GM12878 (cell line): ENCODE results near the gene CAMK4. TPM values are rescaled to one million over a fixed set of nuclear protein-coding genes. Genes with fewer than 3 reads are reported as not detected.
A peak's percentile ranks its signal among the peaks of the same experiment; 100 is the strongest.

Experiments used
- ATAC-seq: fragments of 200-7000 bp; cut with Tn5 transposase; 3 replicates; pipeline ENCODE4 v1.9.1; 2020; ENCODE audit warnings: mild to moderate bottlenecking, moderate library complexity
- BruUV-seq: library from RNA; stranded (reverse); fragments of 400-500 nt; replicated peaks from 2 replicates; lab custom pipeline; 2021; lab: Mats Ljungman, UMichigan
- CTCF ChIA-PET: fragments of 300-600 bp; sonication (Branson Sonifier 250); formaldehyde crosslinking; extraction: SDS; loops from one replicate; lab custom pipeline; 2021; ENCODE audit warnings: inconsistent platforms; lab: Yijun Ruan, JAX
- POLR2A ChIA-PET: fragments of 350-600 bp; formaldehyde crosslinking; extraction: SDS; loops from one replicate; lab custom pipeline; 2021; ENCODE audit warnings: inconsistent platforms; lab: Charles Lee
- RAD21 ChIA-PET: fragments of 300-600 bp; sonication (Branson Sonifier 250); formaldehyde crosslinking; loops from one replicate; lab custom pipeline; 2023; ENCODE audit warnings: antibody characterized with exemption; ENCODE audit not compliant: unreplicated experiment; lab: Charles Lee
- SMC1A ChIA-PET: fragments of 300-600 bp; sonication (Branson Sonifier 250); formaldehyde crosslinking; loops from one replicate; lab custom pipeline; 2023; ENCODE audit not compliant: unreplicated experiment, uncharacterized antibody; lab: Charles Lee
- DNase-seq: peaks from one replicate; pipeline ENCODE4 v3.0.0-alpha.2; 2011; ENCODE audit warnings: low read depth, low spot score
- FAIRE-seq: peaks from 3 replicates; lab custom pipeline; 2011; peaks lifted over from hg19 to GRCh38; lab: Jason Lieb, UNC
- H2AFZ ChIP-seq: 2 replicates; pipeline ENCODE4 v1.6.0; 2011; ENCODE audit warnings: low read depth, low read length, control low read depth; ENCODE audit not compliant: control insufficient read depth
- H3K27ac ChIP-seq: 2 replicates; pipeline ENCODE4 v1.5.1; 2011; ENCODE audit warnings: control low read depth; ENCODE audit not compliant: control insufficient read depth, insufficient read depth
- H3K27me3 ChIP-seq, 2 experiments: replicated peaks in 1 of 2; 2 replicates each; pipeline versions ENCODE4 v1.6.0 to v1.6.1; 2011; ENCODE audit warnings: low read length in 1 of 2; ENCODE audit not compliant: control insufficient read depth in 2 of 2, insufficient read depth in 2 of 2
- H3K36me3 ChIP-seq, 2 experiments: 2 replicates each; pipeline ENCODE4 v1.5.1; 2011; ENCODE audit warnings: low read length in 1 of 2; ENCODE audit not compliant: control insufficient read depth in 2 of 2, insufficient read depth in 2 of 2
- H3K4me1 ChIP-seq: 2 replicates; pipeline ENCODE4 v1.6.1; 2011; ENCODE audit warnings: mild to moderate bottlenecking, low read length, moderate library complexity, mixed read lengths; ENCODE audit not compliant: control insufficient read depth, insufficient read depth
- H3K4me2 ChIP-seq: 2 replicates; pipeline ENCODE4 v1.6.0; 2011; ENCODE audit warnings: control low read depth; ENCODE audit not compliant: control insufficient read depth, insufficient read depth
- H3K4me3 ChIP-seq: fragments of 200-600 bp; sonication (generic); 2 replicates; pipeline ENCODE4 v1.5.1; 2016
- H3K79me2 ChIP-seq: 2 replicates; pipeline ENCODE4 v1.6.0; 2011; ENCODE audit warnings: low read length; ENCODE audit not compliant: control insufficient read depth, insufficient read depth
- H3K9ac ChIP-seq: 2 replicates; pipeline ENCODE4 v1.8.0; 2011; ENCODE audit warnings: low read length, control low read depth, mixed read lengths; ENCODE audit not compliant: control insufficient read depth, insufficient read depth
- H3K9me3 ChIP-seq: replicated peaks from 3 replicates; pipeline ENCODE4 v1.5.1; 2011; ENCODE audit warnings: mild to moderate bottlenecking, low read length; ENCODE audit not compliant: control insufficient read depth, insufficient read depth
- H4K20me1 ChIP-seq: 2 replicates; pipeline ENCODE4 v1.6.0; 2011; ENCODE audit not compliant: control insufficient read depth, insufficient read depth
- BCL11A ChIP-seq: IDR thresholded peaks from 2 replicates; pipeline ENCODE4 v1.6.1; 2011; ENCODE audit warnings: low read depth, low read length
- CHD4 ChIP-seq: fragments of 200-600 bp; sonication (generic); IDR thresholded peaks from 2 replicates; pipeline ENCODE4 v1.6.1; 2016; ENCODE audit warnings: mild to moderate bottlenecking
- EP300 ChIP-seq, 2 experiments: fragments of 150-350 bp in 1 of 2; IDR thresholded peaks; 2 replicates each; pipeline ENCODE4 v1.6.1; 2011 to 2012; ENCODE audit warnings: low read depth in 2 of 2, low read length in 2 of 2, borderline replicate concordance in 1 of 2, improper control_type of control experiment in 1 of 2, inconsistent platforms in 1 of 2; ENCODE audit not compliant: control insufficient read depth in 1 of 2
- HDGF ChIP-seq: fragments of 450-650 bp; IDR thresholded peaks from 2 replicates; pipeline ENCODE4 v1.6.1; 2016; ENCODE audit warnings: antibody characterized with exemption
- IKZF2 ChIP-seq, 2 experiments: fragments of 450-650 bp; IDR thresholded peaks; 2 replicates each; pipeline ENCODE4 v1.6.1; 2017; ENCODE audit warnings: mild to moderate bottlenecking in 2 of 2, moderate library complexity in 2 of 2
- IRF4 ChIP-seq: IDR thresholded peaks from 2 replicates; pipeline ENCODE4 v1.6.1; 2011; ENCODE audit warnings: low read depth, low read length
- KDM1A ChIP-seq: fragments of 200-600 bp; sonication (generic); IDR thresholded peaks from 2 replicates; pipeline ENCODE4 v1.6.1; 2016; ENCODE audit warnings: borderline replicate concordance
- MEF2A ChIP-seq: IDR thresholded peaks from 2 replicates; pipeline ENCODE4 v1.6.1; 2011; ENCODE audit warnings: low read depth, mild to moderate bottlenecking, low read length, moderate library complexity; ENCODE audit not compliant: insufficient read depth
- NFYB ChIP-seq: IDR thresholded peaks from 2 replicates; pipeline ENCODE4 v1.6.1; 2011; ENCODE audit warnings: low read depth, mild to moderate bottlenecking, low read length, improper control_type of control experiment, moderate library complexity; ENCODE audit not compliant: insufficient read depth
- NRF1 ChIP-seq: conservative IDR thresholded peaks from 2 replicates; pipeline ENCODE4 v1.6.1; 2011; ENCODE audit warnings: mild to moderate bottlenecking, low read depth, low read length, improper control_type of control experiment
- POLR2A ChIP-seq: IDR thresholded peaks from 2 replicates; pipeline ENCODE4 v1.6.1; 2011; ENCODE audit warnings: low read depth, mild to moderate bottlenecking, low read length
- RFX5 ChIP-seq: IDR thresholded peaks from 2 replicates; pipeline ENCODE4 v1.6.1; 2011; ENCODE audit warnings: low read depth, low read length, improper control_type of control experiment
- RUNX3 ChIP-seq: IDR thresholded peaks from 2 replicates; pipeline ENCODE4 v1.6.1; 2012; ENCODE audit warnings: low read length, inconsistent platforms
- SIN3A ChIP-seq: IDR thresholded peaks from 2 replicates; pipeline ENCODE4 v1.6.1; 2012; ENCODE audit warnings: low read depth, low read length, improper control_type of control experiment
- SUPT20H ChIP-seq: IDR thresholded peaks from 2 replicates; pipeline ENCODE4 v1.6.1; 2011; ENCODE audit warnings: low read depth, mild to moderate bottlenecking, low read length, moderate library complexity, borderline replicate concordance; ENCODE audit not compliant: control insufficient read depth
- ZNF217 ChIP-seq: fragments of 450-650 bp; IDR thresholded peaks from 2 replicates; pipeline ENCODE4 v1.6.1; 2017; ENCODE audit warnings: antibody characterized with exemption, mild to moderate bottlenecking
- ZNF384 ChIP-seq: IDR thresholded peaks from 2 replicates; pipeline ENCODE4 v1.6.1; 2012; ENCODE audit warnings: low read depth, mild to moderate bottlenecking, low read length, improper control_type of control experiment, borderline replicate concordance
- WGBS: methylation state at CpG from one replicate; pipeline ENCODE4 v1.1.6; 2016; ENCODE audit warnings: low lambda C conversion rate; ENCODE audit not compliant: insufficient replicate concordance, insufficient coverage; ENCODE audit errors: missing lambda C conversion rate; 5-methylcytosine and 5-hydroxymethylcytosine counted together
- in situ Hi-C: fragments of 300-500 bp; cut with MboI; formaldehyde crosslinking; loops from 9 replicates; pipeline ENCODE4 v1.14.3; 2018; ENCODE audit warnings: mixed read lengths
- intact Hi-C: fragments of 100-400 bp; cut with micrococcal nuclease; formaldehyde crosslinking; loops from one replicate; pipeline ENCODE4 v1.14.2; 2022; ENCODE audit not compliant: unreplicated experiment
- polyA plus RNA-seq, 11 experiments: library from polyadenylated mRNA; depleted of rRNA in 4 of 11; unstranded in 6 of 11; stranded (reverse) in 5 of 11; fragments of >200 nt; fragmentation: Nextera tagmentation in 4 of 11; fragmentation: Illumina TruSeq in 1 of 11; extraction: Ambion mirVana in 4 of 11; extraction: Trizol in 1 of 11; gene quantifications; 1 replicate in 1 of 11; 2 replicates in 10 of 11; pipeline versions ENCODE4 v1.2.1 to v1.2.3, GENCODE V29; 2011 to 2016; ENCODE audit warnings: inconsistent platforms in 2 of 11, missing spikeins in 2 of 11, low read depth in 1 of 11
- total RNA-seq, 4 experiments: library from RNA; depleted of rRNA in 3 of 4; stranded (reverse); fragments of >200 nt in 3 of 4; fragmentation: Illumina TruSeq in 1 of 4; extraction: Trizol in 1 of 4; gene quantifications; 2 replicates each; pipeline versions ENCODE4 v1.2.1 to v1.2.3, GENCODE V29; 2013 to 2021
- TF ChIP-seq, protein P1 (sequence below): fragments of 450-650 bp; IDR thresholded peaks from 2 replicates; pipeline ENCODE4 v1.6.1; 2017; ENCODE audit warnings: borderline replicate concordance
- TF ChIP-seq, protein P2 (sequence below): IDR thresholded peaks from 2 replicates; pipeline ENCODE4 v1.6.1; 2011; ENCODE audit warnings: borderline replicate concordance, low read depth, mild to moderate bottlenecking, moderate library complexity, low read length; ENCODE audit not compliant: insufficient read depth, poor library complexity, severe bottlenecking
- TF ChIP-seq, protein P3 (sequence below): fragments of 450-650 bp; IDR thresholded peaks from 2 replicates; pipeline ENCODE4 v1.6.1; 2016; ENCODE audit warnings: mild to moderate bottlenecking

The CAMK4 gene
- total and polyA plus RNA-seq, 10 of the 15 experiments (the other 5 are each of a cell fraction or from before 2014, with no cell fraction given): 13.3 to 51.9 (median 35.3) TPM

DNA sequence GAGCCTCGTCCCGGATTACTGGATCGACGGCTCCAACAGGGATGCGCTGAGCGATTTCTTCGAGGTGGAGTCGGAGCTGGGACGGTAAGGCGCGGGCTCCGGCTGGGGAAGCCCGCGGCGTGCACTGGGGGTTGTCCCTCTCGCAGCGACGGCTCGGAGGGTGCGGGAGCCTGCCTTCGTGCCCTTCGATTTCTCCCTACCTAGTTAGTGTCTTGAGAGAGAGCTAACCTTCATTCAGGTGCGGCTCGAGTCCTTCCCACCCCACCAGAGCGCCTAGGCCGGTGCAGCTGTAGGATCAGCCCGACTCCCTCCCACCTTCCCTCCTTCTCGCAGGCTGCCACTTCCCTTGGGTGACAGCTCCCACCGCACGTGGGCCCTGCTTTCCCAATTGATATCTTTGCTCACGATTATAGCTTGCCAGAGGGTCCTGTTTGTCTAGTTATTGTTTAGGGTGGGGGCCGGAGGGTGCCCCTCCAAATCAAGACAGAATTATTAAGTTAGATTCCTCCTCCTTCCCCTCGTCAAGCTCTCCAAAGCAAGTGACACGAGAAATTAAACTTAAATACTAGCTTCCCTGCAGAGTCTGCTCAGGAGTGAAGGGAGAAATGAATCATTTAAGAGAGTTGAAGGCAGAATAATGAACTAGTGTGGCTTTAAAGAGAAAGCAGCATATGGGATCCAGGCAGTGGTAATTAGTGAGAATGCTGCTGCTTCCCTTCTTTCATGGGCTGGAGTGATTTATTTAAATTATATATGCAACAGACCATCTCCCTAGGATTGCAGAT, 569 bp downstream of the CAMK4 start:
- H3K4me3 ChIP-seq: peak overlapping the region; percentile 83
- peak overlapping the region; percentile 85 for H3K27ac ChIP-seq
- peak overlapping the region; percentile 83 for H3K9ac ChIP-seq
- TF ChIP-seq SIN3A (no peak), IKZF2 (IDR thresholded peaks at IDR 0.05) (no peak), MEF2A (no peak), NRF1 (no peak), CHD4 (no peak), KDM1A (no peak), BCL11A (no peak), ZNF217 (no peak; the same call in 1 of the 2 replicates), NFYB (no peak), POLR2A (no peak), ZNF384 (no peak), EP300 (IDR thresholded peaks at IDR 0.05; ENCODE audit: borderline replicate concordance in 1 of 2, control insufficient read depth in 1 of 2, low read depth in 2 of 2, low read length in 2 of 2) (no peak), RFX5 (no peak), SUPT20H (no peak), HDGF (0 out of 2 replicates have a peak, but pooled peaks have one; percentile 14), RUNX3 (no peak), IRF4 (no peak)
- TF ChIP-seq, protein P1, sequence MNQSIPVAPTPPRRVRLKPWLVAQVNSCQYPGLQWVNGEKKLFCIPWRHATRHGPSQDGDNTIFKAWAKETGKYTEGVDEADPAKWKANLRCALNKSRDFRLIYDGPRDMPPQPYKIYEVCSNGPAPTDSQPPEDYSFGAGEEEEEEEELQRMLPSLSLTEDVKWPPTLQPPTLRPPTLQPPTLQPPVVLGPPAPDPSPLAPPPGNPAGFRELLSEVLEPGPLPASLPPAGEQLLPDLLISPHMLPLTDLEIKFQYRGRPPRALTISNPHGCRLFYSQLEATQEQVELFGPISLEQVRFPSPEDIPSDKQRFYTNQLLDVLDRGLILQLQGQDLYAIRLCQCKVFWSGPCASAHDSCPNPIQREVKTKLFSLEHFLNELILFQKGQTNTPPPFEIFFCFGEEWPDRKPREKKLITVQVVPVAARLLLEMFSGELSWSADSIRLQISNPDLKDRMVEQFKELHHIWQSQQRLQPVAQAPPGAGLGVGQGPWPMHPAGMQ: no peak
- TF ChIP-seq, protein P2, sequence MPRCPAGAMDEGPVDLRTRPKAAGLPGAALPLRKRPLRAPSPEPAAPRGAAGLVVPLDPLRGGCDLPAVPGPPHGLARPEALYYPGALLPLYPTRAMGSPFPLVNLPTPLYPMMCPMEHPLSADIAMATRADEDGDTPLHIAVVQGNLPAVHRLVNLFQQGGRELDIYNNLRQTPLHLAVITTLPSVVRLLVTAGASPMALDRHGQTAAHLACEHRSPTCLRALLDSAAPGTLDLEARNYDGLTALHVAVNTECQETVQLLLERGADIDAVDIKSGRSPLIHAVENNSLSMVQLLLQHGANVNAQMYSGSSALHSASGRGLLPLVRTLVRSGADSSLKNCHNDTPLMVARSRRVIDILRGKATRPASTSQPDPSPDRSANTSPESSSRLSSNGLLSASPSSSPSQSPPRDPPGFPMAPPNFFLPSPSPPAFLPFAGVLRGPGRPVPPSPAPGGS: peak; percentile 3
- TF ChIP-seq, protein P3, sequence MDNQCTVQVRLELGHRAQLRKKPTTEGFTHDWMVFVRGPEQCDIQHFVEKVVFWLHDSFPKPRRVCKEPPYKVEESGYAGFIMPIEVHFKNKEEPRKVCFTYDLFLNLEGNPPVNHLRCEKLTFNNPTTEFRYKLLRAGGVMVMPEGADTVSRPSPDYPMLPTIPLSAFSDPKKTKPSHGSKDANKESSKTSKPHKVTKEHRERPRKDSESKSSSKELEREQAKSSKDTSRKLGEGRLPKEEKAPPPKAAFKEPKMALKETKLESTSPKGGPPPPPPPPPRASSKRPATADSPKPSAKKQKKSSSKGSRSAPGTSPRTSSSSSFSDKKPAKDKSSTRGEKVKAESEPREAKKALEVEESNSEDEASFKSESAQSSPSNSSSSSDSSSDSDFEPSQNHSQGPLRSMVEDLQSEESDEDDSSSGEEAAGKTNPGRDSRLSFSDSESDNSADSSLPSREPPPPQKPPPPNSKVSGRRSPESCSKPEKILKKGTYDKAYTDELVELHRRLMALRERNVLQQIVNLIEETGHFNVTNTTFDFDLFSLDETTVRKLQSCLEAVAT: no peak

More for the DNA sequence above, 569 bp downstream of the CAMK4 start:
- 2% methylated on average over 34 of the region's 34 CpGs for WGBS
- H3K4me2 ChIP-seq: peak overlapping the region; percentile 94
- ChIA-PET RAD21 (interaction anchor here (0.9 to 21.9 kb wide), 8 partner anchors 10 to 67 kb away, joined by 3 to 443 read pairs (median 6); no protein-coding TSS in a partner anchor), POLR2A (interaction anchor here (0.7 to 13.0 kb wide), 12 partner anchors 9 to 286 kb away, joined by 3 to 172 read pairs (median 5); no protein-coding TSS in a partner anchor), SMC1A (interaction anchor here (0.9 to 23.4 kb wide), 15 partner anchors 9 to 290 kb away, joined by 3 to 608 read pairs (median 6); no protein-coding TSS in a partner anchor), CTCF (interaction anchor here (0.6 to 16.0 kb wide), 10 partner anchors 10 to 253 kb away, joined by 3 to 263 read pairs (median 5); no protein-coding TSS in a partner anchor)
- H3K36me3 ChIP-seq: no peaks in the 10 kb centered on the region
- H4K20me1 ChIP-seq: no peaks in the 10 kb centered on the region
- BruUV-seq: no TSS peak
- in situ Hi-C loops: loop anchor here (25.0 kb wide), 1 partner anchor 487 kb away; the partner anchor contains the start of genes SLC25A46 and TMEM232
- peaks cover 55% of the 10 kb centered on the region for H3K79me2 ChIP-seq
- no peak for FAIRE-seq
- no peaks in the 10 kb centered on the region for H3K27me3 ChIP-seq
- peaks cover 19% of the 10 kb centered on the region for H3K4me1 ChIP-seq
- no peak for DNase-seq
- intact Hi-C loops: loop anchor here (2.0 to 5.0 kb wide), 2 partner anchors 66 to 288 kb away; partner anchors contain the start of gene STARD4
- H3K9me3 ChIP-seq: no peaks in the 10 kb centered on the region
- ATAC-seq: peak; percentile 13
- H2AFZ ChIP-seq: peak overlapping the region; percentile 25
